Superior temporal gyrus (tissue), 1 donor: ENCODE data around the gene MED31.
"Not testable (repeated sequence)": the region's sequence is repeated elsewhere in the genome, so short reads cannot be mapped to it uniquely, and the experiment has no call there.

Experiments
- DNase-seq: peaks from one replicate; pipeline ENCODE4 v3.0.0-alpha.2; 2016; ENCODE audit errors: extremely low spot score

Gene MED31

GRCh38 chr17:6677158-6677831, 25.9 kb upstream of the MED31 start:
- no peak for DNase-seq

DNA sequence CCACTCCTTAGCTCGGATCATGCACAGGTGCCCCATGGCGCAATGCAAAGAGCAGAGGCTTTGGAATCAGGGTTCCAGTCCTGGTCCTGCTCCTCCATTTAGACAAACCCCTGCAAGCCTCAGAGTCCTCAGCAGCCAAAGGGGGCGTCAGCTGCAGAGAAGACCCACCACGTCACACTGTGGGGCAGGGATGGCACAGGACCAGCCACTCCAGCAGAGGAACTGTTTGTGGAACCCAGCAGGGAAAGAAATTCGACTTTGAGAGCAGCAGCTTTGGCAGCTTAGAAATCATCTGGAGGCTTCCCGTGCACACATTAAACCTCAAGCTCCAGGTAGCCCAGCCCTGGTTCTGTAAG, 25.4 kb upstream of the MED31 start:
- no peak for DNase-seq

- no peak for DNase-seq
Measured at GRCh38 chr17:6675201-6675825, 23.9 kb upstream of the MED31 start.

DNA sequence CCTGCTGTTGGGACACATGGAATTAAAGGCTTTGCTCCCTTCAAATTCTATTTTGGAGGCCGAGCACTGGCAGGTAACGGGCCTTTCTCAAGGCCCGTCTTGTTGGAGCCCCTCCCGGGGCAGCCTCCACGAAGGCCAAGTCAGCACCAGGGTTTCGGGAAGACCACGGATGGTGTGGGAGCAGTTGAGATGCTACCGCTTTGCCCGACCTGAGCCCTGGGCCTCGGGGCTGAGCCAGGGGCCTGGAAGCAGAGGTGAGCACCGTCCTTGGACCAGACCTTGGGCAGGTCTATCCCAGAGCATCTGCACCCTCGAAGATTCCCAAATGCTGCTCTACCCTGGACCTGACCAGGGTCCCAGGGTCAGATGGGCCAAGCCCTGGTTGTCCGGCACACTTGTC, 23.2 kb upstream of the MED31 start:
- DNase-seq, result no peak

DNA sequence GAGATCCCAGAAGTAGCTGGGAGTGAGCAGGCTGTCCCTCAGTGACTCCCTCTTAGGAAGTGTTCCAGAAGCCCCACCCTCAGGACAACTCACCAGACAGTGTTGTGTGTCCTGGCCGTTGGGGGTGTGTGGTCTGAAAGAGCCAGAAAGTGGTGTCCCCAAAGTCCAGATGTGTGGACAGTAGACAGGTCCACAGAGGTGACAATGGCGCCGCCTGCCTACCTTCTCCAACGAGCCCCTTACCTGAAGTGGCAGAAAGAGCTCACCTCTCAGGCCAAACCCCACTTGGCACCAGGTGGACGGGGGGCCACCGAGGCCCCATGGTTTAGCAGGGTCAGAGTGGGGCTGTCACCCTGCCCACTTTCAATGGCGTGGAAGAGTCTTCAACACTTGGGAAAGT, 20.0 kb upstream of the MED31 start:
- no peak for DNase-seq

DNA sequence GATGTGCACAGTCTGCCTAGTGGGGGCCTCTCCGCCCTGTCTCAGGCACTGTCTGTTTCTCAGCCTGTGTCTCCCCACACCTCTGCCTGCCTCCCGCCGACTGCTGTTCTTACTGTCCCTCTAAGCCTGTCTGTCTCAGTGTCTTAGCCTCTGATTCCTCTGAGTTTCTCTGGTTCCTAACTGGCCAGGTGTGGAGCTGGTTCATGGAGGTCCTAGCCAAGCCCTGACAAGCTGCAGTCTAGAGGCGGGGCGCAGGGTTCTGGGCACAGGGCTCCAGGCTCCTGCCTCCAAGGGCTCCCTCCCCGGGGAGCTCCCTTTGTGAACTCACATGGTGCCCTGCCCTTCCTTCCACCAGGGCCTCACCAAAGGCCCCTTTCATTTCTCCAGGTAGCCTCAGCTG, 19.6 kb upstream of the MED31 start:
- no peak for DNase-seq

GRCh38 chr17:6670571-6670970, 19.2 kb upstream of the MED31 start:
- no peak for DNase-seq

- no peak for DNase-seq
Measured at GRCh38 chr17:6669479-6670212, 18.2 kb upstream of the MED31 start.

GRCh38 chr17:6668727-6669425, 17.5 kb upstream of the MED31 start:
- no peak for DNase-seq

GRCh38 chr17:6668219-6668618, 16.8 kb upstream of the MED31 start:
- no peak for DNase-seq

DNA sequence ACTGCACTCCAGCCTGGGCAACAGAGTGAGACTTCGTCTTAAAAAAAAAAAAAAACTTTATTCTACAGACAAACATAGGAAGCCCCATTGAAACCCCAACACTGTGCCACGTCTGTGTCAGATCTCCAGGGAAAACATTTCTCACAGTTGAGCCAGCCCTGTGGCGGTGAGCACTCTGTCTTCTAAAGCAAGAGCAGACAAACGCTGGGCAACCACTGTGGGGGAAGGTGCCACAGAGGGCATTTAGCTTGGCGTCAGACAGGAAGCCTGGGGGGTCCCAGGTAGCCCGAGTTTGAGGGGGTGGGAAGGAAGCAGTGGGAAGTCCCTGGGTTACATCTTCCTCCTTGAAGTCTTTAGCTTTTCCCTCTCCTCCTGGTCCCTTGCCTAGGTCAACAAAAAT, 16.1 kb upstream of the MED31 start:
- DNase-seq, result no peak

GRCh38 chr17:6666557-6666956, 15.2 kb upstream of the MED31 start:
- DNase-seq, result no peak

- peak; percentile 86 for DNase-seq
Measured at GRCh38 chr17:6666077-6666521, 14.7 kb upstream of the MED31 start.

- not testable (repeated sequence) for DNase-seq
Measured at GRCh38 chr17:6663200-6663599, 11.8 kb upstream of the MED31 start.

DNA sequence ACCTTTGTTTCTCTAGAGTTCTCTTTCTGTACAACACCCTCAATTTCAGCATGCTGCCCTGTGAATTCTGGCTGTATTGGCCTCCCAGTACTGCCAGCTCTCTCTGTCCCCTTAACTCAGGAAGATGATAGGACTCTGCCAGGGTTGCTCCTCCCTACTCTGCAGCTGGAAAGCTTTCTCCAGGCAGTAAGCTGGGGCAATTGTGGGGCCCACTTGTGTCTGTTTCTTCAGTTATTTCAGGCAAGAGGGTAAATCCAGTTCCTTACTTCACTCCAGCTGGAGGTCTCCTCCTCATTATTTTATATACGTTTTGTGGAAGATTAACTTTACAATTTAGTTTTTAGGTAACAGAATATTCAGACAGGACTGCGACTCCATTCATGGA, 10.1 kb upstream of the MED31 start:
- no peak for DNase-seq

DNA sequence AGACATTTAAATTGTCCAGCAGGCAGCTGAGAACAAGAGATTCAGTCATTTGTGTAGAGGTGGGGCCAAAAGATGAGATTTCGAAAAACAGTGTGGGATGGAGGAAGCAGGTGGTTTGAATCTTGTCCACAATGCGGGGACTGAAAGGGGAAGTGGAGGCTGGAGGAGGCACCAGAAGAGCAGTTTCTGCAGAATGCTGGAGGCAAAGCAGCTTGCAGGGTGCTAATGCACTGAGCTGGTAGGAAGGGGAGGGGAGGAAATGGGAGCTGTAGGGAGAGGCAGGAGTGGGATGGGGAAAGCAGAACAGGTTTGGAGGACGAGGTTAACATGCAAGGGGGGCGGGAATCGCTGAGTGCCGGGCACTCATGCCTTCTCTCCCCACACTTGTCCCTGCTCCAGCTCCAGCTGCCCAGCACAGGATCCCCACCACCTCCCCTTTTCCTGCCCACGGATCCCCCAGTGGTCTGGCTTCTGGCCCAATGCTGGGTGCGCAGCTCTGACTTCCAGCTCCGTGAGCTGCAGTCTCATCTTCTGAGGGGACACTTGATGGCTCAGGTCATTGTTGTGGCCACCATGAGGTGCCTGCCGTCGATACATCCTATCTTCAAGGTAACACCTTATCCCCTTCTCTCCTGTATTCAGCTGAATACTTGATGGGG, 9.5 kb upstream of the MED31 start:
- no peak for DNase-seq

DNA sequence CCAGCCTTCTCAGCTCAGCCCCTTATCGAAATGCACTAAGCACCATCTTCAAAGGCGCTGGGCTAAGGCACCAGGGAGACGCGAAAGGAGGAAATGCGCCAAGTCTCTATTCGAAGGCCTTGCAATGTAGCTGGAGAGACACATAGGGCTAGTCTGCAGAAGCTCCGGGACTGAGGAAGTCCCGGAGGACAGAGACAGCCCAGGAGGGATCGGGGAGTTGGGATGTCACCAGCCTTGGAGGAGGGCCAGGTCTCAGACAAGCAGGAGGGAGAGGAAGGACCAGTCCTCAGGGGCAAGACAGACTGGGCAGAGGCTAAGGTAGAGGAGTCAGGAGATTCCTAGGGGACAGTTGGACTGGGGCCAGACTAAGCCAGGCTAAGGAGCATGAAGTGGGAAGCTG, 8.7 kb upstream of the MED31 start:
- no peak for DNase-seq

- not testable (repeated sequence) for DNase-seq
Measured at GRCh38 chr17:6658411-6658810, 7.0 kb upstream of the MED31 start.

DNA sequence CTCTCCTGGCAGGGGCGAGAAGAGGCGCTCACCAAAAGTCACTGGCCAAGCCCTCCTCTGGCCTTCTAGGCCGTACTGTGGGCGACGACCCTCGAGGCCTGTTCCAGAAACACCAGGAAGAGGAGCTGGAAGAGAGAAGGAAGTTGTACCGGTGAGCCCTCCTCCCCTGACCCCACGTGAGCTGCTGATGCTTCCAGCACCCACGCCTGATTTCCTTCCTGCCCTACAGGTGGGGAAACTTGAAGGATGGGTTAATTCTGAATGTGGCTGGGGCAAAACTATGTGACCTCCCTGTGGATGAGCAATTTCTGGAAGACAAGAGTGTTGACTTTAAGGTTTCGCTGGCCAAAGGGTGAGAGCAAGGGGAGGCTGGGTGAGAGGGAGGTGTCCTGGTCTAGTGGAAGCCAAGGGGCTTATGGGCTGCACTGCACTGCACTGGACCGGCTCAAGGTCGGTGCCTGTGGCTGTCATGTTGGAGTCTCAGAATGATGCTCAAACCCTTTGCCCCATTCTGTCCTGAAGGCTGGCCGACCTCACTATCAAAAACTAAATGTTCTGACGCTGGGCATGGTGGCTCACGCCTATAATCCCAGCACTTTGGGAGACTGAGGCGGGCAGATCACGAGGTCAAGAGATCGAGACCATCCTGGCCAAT, 6.4 kb upstream of the MED31 start:
- DNase-seq, result no peak

DNA sequence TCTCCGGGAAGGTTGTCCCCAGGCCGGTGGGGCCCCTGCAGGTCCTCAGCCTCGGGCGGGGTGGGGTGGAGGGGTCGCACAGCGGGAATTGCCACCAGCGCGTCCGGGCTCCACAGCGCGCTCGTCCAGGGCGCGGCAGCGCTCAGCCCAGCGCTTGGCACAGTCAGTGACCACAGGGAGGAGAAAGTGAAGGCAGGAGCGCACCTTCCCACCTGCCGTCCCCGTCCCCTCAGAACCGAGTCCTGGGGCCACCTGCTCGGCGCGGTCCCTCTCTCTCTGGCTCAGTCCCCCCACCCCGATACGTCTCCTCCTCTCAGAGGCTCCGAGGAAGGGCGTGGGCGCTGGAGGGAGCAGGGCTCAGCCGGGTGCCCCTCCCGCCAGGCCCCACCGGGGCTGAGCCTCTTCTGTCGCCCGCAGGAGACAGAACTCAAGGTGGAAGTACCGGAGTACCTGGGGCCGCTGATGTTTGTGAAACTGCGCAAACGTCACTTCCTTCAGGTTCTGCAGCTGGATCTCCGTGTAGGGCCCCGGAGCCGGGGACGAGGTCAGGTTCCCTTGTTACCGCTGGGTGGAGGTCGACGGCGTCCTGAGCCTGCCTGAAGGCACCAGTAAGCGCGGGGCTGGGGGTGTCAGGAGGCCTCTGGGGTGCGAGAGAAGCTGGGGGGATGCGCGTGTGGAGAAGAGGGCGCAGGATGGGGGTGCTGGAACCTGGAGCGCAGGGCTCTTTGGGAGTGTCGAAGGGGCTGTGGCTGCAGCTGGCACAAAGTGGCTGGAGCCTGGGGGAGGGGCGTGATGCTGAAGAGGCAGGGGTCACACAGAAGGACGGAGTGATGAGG, 5.6 kb upstream of the MED31 start:
- not testable (repeated sequence) for DNase-seq
